Globus pallidus (tissue), 1 donor: ENCODE results near the gene OR13C8.
"Not testable (repeated sequence)": the region's sequence is repeated elsewhere in the genome, so short reads cannot be mapped to it uniquely, and the experiment has no call there.

Source experiments
- DNase-seq: peaks from one replicate; pipeline ENCODE4 v3.0.0-alpha.2; 2015; ENCODE audit warnings: low spot score

Gene OR13C8

DNA sequence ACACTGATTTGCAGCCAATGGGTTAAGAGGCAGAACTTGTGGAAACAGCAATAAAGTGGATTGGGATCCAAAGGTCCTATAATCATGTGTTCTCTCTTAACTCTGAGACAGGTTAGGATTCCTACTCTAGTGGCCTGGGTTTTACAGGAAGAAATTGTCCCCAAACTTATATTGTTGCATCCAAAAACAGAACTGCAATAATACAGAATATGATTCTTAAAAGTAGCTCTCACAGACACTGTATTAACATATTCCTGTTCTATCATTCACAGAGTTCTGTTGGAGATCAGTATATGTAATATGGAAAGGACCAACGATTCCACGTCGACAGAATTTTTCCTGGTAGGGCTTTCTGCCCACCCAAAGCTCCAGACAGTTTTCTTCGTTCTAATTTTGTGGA, at the start of gene OR13C8:
OR13C8 (plus strand) TSS at position 301 of the 400 bp plus-strand sequence; CDS start at position 301, 0 bp downstream.
- DNase-seq = no peak

GRCh38 chr9:104520241-104520640, 48.7 kb upstream of the OR13C8 start:
- DNase-seq = not testable (repeated sequence)

GRCh38 chr9:104527109-104527508, 41.9 kb upstream of the OR13C8 start, which contains the start of gene OR13C4:
TSS of gene OR13C4 (minus strand) at chr9:104527209. CDS start at chr9:104527209, 0 bp downstream.
- no peak for DNase-seq

DNA sequence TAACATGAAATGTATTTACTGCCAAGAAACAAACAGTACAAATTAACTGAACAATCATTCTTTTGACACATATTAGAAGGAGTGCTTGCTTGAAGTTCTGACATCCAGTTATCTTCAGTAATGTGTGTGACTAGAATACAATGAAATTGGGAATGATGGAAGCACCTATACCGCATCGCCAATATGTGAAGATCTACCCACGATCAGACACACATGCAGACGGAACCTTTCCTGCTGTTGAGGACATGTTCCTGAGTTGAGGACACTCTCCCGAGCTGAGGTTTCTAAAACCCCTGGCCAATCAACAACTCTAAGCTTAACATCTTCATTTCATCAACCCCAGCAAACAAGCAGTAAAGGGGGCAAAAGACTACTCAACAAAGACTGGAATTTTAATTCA, 32.2 kb upstream of the OR13C8 start, which contains the start of gene OR13C3:
OR13C3 (minus strand) TSS at position 101 of the 400 bp plus-strand sequence. CDS start 133 bp downstream, outside the sequence.
- no peak for DNase-seq

DNA sequence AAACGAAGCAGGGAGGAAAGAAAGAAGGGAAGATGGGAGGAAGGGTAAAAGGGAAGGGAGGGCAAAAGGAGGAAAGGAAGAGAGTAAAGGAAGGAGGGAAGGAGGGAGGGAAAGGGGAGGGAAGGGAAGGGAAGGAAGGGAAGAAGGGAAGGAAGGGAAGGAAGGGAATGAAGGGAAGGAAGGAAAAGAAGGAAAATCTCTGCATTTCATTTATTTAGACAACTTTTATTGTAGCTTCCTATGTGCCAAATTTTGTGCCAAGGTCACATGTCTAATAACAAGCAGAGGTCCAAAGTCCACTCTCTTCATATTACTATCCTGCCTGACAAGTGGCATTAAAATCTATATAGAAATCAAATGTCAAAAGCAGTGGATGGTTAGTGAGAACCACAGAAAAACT, 29.7 kb upstream of the OR13C8 start:
- no peak for DNase-seq

- DNase-seq = no peak
These were observed 24.3 kb upstream of the OR13C8 start for GRCh38 chr9:104544644-104545043.

DNA sequence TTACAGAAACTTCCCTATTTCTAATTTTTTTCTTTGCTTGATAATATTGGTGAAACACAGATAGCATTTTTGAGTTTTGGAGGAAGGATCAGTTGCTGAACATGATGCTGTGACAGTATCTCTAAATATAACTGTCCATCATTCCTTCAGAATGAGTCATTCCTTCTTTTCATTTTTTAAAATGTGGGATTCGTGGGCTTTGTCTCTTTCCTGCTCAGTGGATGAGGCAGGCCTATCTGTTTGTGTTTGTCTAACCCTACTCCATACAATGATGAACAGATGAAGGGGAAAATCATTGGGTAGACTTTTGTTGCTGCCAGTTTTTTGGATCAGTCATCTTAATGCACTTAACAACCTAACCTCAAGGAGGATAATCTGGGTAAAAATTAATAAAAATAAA, 15.7 kb upstream of the OR13C8 start:
- no peak for DNase-seq

- no peak for DNase-seq
These were observed 13.4 kb upstream of the OR13C8 start for GRCh38 chr9:104555521-104555920.

- no peak for DNase-seq
These were observed 11.9 kb upstream of the OR13C8 start for GRCh38 chr9:104556830-104557634.

- DNase-seq = no peak
These were observed 4.6 kb upstream of the OR13C8 start for GRCh38 chr9:104564358-104564757.

DNA sequence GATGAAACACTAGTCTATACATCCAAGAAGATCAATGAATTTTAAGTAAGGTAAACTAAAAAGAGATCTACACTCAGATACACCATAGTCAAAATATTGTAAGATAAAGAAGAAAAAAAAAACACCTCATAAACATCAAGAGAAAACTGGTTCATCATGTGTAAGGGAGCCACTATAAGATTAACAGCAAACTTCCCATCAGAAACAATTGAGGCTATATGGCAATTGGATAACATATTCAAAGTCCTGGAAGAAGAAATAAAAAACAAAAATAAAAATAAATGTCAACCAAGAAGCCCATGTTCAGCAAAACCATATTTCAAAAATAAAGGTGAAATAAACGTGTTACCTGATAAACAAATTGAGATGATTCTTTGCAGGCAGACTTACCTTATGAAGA, 3.6 kb downstream of the OR13C8 start:
- DNase-seq = no peak

DNA sequence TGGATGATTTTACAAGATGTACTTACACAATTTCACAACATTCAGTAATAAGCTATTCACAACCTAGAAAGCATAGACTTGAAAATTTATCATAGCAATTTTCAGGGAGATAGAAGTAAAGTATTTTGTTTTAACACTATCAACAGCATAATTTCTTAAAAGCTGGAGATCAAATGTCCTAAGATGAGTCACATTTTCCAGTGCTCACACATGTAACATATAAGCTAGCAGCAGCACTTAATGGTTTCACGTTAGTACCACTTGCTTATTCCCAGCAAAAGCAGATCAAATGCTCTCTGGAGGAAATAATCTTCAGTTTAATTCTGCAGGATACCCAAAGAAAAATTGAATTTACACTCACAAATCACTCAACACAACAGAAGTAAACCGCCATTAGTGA, 6.5 kb downstream of the OR13C8 start:
- no peak for DNase-seq

GRCh38 chr9:104577263-104577662, 8.3 kb downstream of the OR13C8 start:
- no peak for DNase-seq

GRCh38 chr9:104580562-104580961, 11.6 kb downstream of the OR13C8 start:
- no peak for DNase-seq

DNA sequence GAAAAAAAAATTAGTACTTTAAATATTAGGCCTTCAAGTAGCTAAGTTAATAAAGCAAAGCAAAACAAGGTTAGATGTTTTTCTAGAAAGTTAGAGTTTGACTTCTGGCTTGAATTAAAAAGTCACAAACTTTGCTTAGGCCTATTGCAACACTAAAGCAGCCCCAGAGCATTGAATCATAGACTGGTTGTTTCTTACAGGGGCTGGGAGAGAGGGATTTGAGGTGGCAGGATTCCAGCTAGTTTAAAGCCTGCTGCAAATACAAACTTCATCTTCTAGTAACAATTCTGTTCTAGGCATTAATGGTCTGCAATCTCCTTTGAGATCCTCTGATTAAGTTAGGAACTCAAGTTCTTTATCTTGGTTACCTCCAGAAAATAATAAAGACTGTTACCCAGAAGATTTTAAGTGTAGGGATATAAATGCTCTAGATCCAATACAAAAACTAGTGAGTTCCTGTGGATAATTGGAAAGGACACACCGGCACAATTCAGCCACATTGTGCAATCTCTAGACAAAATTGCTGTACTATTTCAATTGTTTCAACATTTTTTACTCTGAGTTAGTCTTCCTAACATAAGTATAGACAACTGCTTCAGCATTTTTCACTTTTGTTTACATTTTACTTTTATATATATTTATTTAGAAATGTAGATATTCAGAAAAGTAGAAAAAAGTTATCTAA, 17.7 kb downstream of the OR13C8 start:
- DNase-seq = no peak

- no peak for DNase-seq
These were observed 20.7 kb downstream of the OR13C8 start for GRCh38 chr9:104589626-104590025.

DNA sequence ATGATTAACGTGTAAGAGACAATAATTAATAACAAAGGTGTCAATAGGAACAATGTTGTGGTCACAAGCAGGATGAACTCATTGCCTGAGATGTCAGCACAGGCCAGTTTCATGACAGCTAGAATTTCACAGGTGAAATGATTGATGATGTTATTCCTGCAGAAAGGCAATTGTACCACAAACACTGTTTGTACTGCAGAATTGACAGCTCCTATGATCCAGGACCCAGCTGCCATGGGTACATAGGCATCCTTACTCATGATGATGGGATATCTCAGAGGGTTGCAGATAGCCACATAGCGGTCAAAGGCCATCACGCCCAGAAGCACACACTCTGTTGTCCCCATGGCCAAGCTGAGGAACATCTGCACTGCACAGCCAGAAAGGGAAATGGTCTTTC, 29.8 kb downstream of the OR13C8 start:
- DNase-seq = not testable (repeated sequence)

DNA sequence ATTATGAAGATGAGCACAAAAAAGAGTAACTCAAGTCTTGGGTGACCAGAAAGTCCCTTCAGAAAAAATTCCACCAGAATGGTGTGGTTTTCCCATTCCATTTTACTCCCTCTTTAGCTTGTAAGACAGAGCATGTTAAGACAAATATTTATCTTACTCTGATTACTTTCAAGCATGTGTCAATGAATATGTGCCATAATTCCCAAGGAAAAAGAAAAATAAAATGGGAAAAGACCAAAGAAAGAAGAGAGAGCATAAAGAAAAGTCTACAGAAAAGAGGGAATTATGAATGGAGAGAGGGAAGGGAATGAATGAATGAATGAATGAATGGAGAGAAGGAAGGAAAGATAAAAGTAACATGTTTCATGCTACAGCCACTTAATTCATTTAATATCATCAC, 30.3 kb downstream of the OR13C8 start, which contains the start of gene OR13C5:
OR13C5 (minus strand) TSS at position 101 of the 400 bp plus-strand sequence; CDS start at position 101, 0 bp downstream.
- DNase-seq = not testable (repeated sequence)

DNA sequence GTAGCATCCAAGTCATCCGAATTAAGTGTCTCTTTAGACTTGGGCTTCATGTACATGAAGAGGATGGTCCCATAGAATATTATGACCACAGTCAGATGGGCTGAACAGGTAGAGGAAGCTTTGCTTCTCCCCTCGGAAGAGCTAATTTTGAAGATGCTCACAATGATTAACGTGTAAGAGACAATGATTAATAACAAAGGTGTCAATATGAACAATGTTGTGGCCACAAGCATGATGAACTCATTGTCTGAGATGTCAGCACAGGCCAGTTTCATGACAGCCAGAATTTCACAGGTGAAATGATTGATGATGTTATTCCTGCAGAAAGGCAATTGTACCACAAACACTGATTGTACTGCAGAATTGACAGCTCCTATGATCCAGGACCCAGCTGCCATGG, 35.8 kb downstream of the OR13C8 start:
- no peak for DNase-seq

DNA sequence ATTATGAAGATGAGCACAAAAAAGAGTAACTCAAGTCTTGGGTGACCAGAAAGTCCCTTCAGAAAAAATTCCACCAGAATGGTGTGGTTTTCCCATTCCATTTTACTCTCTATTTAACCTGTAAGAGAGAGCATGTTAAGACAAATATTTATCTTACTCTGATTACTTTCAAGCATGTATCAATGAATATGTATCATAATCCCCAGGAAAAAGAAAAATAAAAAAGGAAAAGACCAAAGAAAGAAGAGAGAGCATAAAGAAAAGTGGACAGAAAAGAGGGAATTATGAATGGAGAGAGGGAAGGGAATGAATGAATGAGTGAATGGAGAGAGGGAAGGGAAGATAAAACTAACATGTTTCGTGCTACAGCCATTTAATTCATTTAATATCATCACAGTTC, 36.6 kb downstream of the OR13C8 start, which contains the start of gene OR13C2:
OR13C2 (minus strand) TSS at position 101 of the 400 bp plus-strand sequence; CDS start at position 101, 0 bp downstream.
- DNase-seq = not testable (repeated sequence)

- DNase-seq = no peak
These were observed 37.2 kb downstream of the OR13C8 start for GRCh38 chr9:104606152-104606551.

- no peak for DNase-seq
These were observed 39.4 kb downstream of the OR13C8 start for GRCh38 chr9:104608336-104608735.

DNA sequence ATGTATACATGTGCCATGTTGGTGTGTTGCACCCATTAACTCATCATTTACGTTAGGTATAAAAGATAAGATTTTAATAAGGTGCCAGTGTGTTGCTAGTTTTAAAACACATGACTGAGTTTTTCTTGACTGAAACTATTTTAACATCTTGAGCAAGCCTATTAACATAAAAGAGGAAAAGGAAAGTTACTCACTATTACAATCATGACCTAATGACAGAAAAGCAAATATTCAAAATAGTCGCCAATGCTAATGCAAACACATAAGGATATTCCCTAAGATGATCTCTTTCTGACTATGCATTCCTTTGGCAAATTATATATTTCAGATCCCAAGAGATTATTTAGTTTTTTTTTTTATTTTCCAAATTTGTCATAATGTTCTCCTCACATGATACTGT, 42.2 kb downstream of the OR13C8 start:
- no peak for DNase-seq
